ENCODE data around the gene GHITM. TPM values are rescaled to one million over a fixed set of nuclear protein-coding genes. Genes with fewer than 3 reads are reported as not detected.
A peak's percentile ranks its signal among the peaks of the same experiment; 100 is the strongest.

The GHITM gene
- total and polyA plus RNA-seq, 2 of the 8 experiments (the other 6 are each of a cell fraction or from before 2014, with no cell fraction given), result 86.2 to 97.0 TPM

DNA sequence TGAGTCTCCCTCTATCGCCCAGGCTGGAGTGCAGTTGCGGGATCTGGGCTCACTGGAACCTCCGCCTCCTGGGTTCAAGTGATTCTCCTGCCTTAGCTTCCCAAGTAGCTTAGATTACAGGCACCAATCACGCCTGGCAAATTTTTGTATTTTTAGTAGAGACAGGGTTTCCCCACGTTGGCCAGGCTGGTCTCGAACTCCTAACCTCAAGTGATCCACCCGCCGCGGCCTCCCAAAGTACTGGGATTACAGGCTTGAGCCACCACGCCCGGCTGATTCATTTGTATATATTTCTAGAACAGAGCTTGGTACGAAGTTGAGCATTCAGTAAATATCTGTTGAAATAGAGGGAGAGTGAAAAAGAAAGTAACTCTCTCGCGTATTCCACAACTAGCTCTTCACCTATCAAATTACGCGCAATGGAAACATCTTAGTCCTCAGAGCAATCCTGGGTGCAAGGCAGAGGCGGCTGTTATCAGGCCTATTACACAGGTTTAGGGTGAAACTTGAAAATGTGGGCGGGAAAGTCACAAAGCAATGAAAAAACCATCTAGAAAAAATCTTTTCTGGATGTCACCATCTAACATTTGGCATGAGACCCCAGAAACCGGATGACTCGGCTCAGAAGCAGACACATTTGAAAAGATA is 707 bp upstream of the GHITM start:
- Histone ChIP-seq H3K36me3 (ENCODE audit: control insufficient read depth in 2 of 4, insufficient read depth in 4 of 4, low read length in 3 of 4) (peaks cover 4 to 24% (median 7%) of the 10 kb centered on the region in 4 experiments; a peak in 7 of 8 replicates), H2BK5ac (ENCODE audit: low read depth, low read length) (peak overlapping the region; percentile 29; the same call in 1 of the 2 replicates)

More for the DNA sequence above, 707 bp upstream of the GHITM start:
- H3K9me3 ChIP-seq (ENCODE audit: insufficient read depth in 2 of 2, low read depth in 1 of 2, low read length in 1 of 2), result no peaks in the 10 kb centered on the region
- H2BK20ac ChIP-seq (ENCODE audit: low read length), result no peak overlapping the region
- no peak overlapping the region for H3K56ac ChIP-seq (replicated peaks; ENCODE audit: insufficient read length, low read depth, low read length)
- no peaks in the 10 kb centered on the region for H3K27me3 ChIP-seq (replicated peaks in 1 of 4; ENCODE audit: control insufficient read depth in 3 of 4, extremely low read depth in 1 of 4, insufficient read depth in 3 of 4, low read length in 3 of 4)
- H3K4ac ChIP-seq (replicated peaks; ENCODE audit: insufficient read length, low read depth, low read length), result no peak overlapping the region
- TF ChIP-seq, protein P1, sequence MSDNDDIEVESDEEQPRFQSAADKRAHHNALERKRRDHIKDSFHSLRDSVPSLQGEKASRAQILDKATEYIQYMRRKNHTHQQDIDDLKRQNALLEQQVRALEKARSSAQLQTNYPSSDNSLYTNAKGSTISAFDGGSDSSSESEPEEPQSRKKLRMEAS (IDR thresholded peaks at IDR 0.05), result no peak
- TF ChIP-seq SP4 (IDR thresholded peaks at IDR 0.05; ENCODE audit: low read length) (no peak), MAFK (IDR thresholded peaks at IDR 0.05; ENCODE audit: low read depth, low read length) (0 out of 2 replicates have a peak, but pooled peaks have one; percentile 4), RNF2 (IDR thresholded peaks at IDR 0.05; ENCODE audit: borderline replicate concordance, low read depth, low read length, missing control alignments, poor library complexity, severe bottlenecking) (no peak)
- no peak overlapping the region for H4K5ac ChIP-seq (ENCODE audit: insufficient read length, low read depth, low read length)
- peak overlapping the region in 3 of 4 experiments; percentile 1 to 15 (median 3); a peak in 3 of 7 replicates for H3K9ac ChIP-seq (replicated peaks in 1 of 4; ENCODE audit: extremely low read depth in 1 of 4, low read depth in 3 of 4, low read length in 3 of 4)
- FAIRE-seq (no peak), DNase-seq (ENCODE audit: low read depth in 1 of 2, low spot score in 2 of 2) (no peak)
- 84% methylated on average over 20 of the region's 20 CpGs; no CpG with 5 or more reads in 1 of the 2 experiments for WGBS, 2 experiments (ENCODE audit: extremely low coverage in 1 of 2, insufficient coverage in 1 of 2, insufficient read length in 1 of 2, insufficient replicate concordance in 2 of 2, low coverage in 1 of 2, low lambda C conversion rate in 2 of 2, missing lambda C conversion rate in 1 of 2)
- H2BK12ac ChIP-seq (ENCODE audit: low read depth, low read length), result no peak overlapping the region
- ChIA-PET POLR2A (ENCODE audit: partially characterized antibody) (interaction anchor here (0.9 to 3.4 kb wide), 10 partner anchors 9 to 76 kb away, joined by 3 to 16 read pairs (median 6); partner anchors contain the start of gene GPR15LG), CTCF (ENCODE audit: partially characterized antibody) (interaction anchor here (1.3 to 12.2 kb wide), 7 partner anchors 10 to 108 kb away, joined by 3 to 248 read pairs (median 5); no protein-coding TSS in a partner anchor)
- H3K79me2 ChIP-seq (ENCODE audit: control insufficient read depth in 1 of 2, insufficient read depth in 2 of 2, low read length in 2 of 2), result peaks cover 8 to 24% of the 10 kb centered on the region in 2 experiments
- H2BK15ac ChIP-seq (ENCODE audit: low read length), result no peak overlapping the region
- H4K91ac ChIP-seq (replicated peaks; ENCODE audit: insufficient read length, low read length), result peak overlapping the region; percentile 25
- H2AFZ ChIP-seq (ENCODE audit: low read length), result peak overlapping the region; percentile 71
- H2AK5ac ChIP-seq (ENCODE audit: low read depth, low read length), result no peak overlapping the region
- H3K4me2 ChIP-seq (ENCODE audit: insufficient read depth in 1 of 2, low read depth in 2 of 2, low read length in 2 of 2), result peak overlapping the region; percentile 56 to 81
- H3K27ac ChIP-seq (ENCODE audit: low read depth, low read length), result peak overlapping the region; percentile 13; the same call in 1 of the 2 replicates
- H4K8ac ChIP-seq (ENCODE audit: extremely low read depth, insufficient read depth, low read length), result peak overlapping the region; percentile 73; the same call in 1 of the 2 replicates
- no peak overlapping the region for H3K23ac ChIP-seq (ENCODE audit: insufficient read length)
- peak overlapping the region; percentile 19 to 95 (median 38); a peak in 5 of 8 replicates for H3K4me3 ChIP-seq (ENCODE audit: extremely low read depth in 1 of 4, insufficient read depth in 2 of 4, low read depth in 3 of 4, low read length in 4 of 4)
- no peak overlapping the region for H3K18ac ChIP-seq (ENCODE audit: extremely low read depth, low read length)
- H3K79me1 ChIP-seq (ENCODE audit: low read depth, low read length), result peaks cover 2% of the 10 kb centered on the region; the same call in 1 of the 2 replicates
- H3K4me1 ChIP-seq (replicated peaks in 1 of 4; ENCODE audit: control insufficient read depth in 3 of 4, insufficient read depth in 4 of 4, low read length in 3 of 4), result peaks cover 3 to 9% (median 4%) of the 10 kb centered on the region in 4 experiments; a peak in 6 of 7 replicates
- no peaks in the 10 kb centered on the region; the same call in 1 of the 2 replicates for H3K23me2 ChIP-seq (ENCODE audit: low read depth, low read length)
- H2BK120ac ChIP-seq (replicated peaks; ENCODE audit: low read depth, low read length), result peak overlapping the region; percentile 19
- peaks cover 0 to 1% of the 10 kb centered on the region in 2 experiments for H4K20me1 ChIP-seq (replicated peaks in 1 of 2; ENCODE audit: control insufficient read depth in 1 of 2, insufficient read depth in 2 of 2, low read length in 2 of 2)
- H3K14ac ChIP-seq (ENCODE audit: insufficient read length), result no peak overlapping the region

Measured in H1 (cell line).